HG02642 (cell line): Measurements from ENCODE around the gene PRDM15.

Experiments used
- ATAC-seq: cut with Tn5 transposase; IDR thresholded peaks from one replicate; pipeline ENCODE4 v1.9.1; 2021; ENCODE audit warnings: mild to moderate bottlenecking; ENCODE audit not compliant: unreplicated experiment, poor library complexity

Gene PRDM15

GRCh38 chr21:41831453-41831831, 47.7 kb downstream of the PRDM15 start:
- ATAC-seq: no peak

GRCh38 chr21:41830764-41831452, 48.2 kb downstream of the PRDM15 start:
- ATAC-seq: no peak

- no peak for ATAC-seq
These were observed 48.9 kb downstream of the PRDM15 start for GRCh38 chr21:41830145-41830707.

GRCh38 chr21:41828884-41829360, 50.2 kb downstream of the PRDM15 start:
- ATAC-seq: no peak

DNA sequence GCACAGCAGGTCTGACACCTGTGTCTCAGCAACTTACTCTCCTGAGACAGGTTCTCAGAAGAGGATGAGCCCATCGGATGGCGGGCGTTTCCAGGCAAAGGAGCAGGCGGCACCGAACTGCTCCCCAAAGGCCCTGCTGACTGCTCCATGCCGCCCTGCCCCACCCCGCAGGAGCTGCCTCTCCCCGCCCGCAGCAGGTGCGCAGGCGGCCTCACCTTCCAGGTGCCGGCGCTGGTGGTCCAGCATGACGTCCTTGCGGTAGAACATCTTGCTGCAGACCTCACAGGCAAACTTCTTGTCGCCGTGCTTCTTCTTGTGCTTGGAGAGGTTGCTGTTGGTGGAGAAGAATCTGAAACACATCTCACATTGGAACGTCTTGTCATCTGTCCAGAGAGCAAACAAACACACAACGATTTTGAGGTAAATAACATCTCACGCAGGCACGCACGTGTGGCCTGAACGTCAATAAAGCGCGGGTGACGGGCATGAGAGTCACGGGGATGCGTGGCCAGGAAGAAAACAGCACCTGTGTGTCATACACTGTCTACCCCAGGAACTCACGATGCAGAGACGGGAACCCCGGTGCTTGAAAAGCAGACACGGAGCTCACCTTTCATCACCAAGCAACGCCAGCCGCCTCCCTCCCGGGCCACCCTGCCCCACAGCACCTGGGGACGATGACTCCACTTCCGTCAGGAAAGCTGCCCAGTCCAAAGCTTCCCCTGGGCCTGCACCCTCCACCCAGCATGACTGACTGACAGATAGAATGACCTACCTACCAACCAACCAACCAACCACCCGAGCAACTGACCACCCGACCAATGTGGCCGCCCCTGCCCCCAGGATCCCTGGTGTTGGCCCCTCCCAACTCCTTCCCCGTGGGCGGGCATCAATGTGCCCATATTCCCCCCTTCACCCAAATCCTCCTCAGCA, 50.9 kb downstream of the PRDM15 start:
- no peak for ATAC-seq

DNA sequence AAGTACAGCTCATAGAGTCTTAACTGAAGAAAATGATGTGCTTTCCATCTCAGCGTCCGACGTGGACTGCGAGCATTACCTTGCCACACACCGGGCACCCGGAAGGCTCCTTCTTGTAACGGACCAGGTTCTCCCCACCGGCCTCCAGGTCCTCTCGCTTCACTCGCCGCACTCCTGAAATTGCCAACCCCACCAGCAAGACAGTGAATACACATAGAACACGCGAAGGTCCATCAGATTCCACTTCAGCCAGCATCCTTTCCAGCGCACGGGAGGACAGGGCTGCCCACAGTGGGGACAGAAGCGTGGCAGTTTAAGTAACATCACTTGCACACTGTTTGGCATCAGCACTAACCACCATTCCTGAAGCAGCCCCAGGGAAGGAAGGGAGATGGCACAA, 53.3 kb downstream of the PRDM15 start:
- no peak for ATAC-seq

DNA sequence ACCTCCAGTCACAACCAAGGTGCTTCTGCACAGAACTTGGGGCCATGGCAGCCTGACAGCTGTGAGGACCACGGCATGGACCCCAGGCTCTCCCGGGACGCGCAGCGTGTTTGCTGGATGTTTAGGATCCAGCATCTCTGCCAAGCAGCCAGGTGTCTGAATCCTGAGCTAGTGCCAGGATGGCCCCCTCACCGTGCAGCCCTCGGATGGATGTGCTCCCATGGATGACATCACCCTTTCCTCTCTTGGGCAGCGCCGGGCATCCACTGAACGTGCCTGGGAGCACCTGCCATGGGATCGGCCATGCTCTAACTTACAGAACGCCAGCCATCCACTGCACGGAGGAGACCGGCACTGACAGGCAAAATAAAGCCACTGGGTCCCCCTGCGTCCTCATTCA, 53.9 kb downstream of the PRDM15 start:
- no peak for ATAC-seq

DNA sequence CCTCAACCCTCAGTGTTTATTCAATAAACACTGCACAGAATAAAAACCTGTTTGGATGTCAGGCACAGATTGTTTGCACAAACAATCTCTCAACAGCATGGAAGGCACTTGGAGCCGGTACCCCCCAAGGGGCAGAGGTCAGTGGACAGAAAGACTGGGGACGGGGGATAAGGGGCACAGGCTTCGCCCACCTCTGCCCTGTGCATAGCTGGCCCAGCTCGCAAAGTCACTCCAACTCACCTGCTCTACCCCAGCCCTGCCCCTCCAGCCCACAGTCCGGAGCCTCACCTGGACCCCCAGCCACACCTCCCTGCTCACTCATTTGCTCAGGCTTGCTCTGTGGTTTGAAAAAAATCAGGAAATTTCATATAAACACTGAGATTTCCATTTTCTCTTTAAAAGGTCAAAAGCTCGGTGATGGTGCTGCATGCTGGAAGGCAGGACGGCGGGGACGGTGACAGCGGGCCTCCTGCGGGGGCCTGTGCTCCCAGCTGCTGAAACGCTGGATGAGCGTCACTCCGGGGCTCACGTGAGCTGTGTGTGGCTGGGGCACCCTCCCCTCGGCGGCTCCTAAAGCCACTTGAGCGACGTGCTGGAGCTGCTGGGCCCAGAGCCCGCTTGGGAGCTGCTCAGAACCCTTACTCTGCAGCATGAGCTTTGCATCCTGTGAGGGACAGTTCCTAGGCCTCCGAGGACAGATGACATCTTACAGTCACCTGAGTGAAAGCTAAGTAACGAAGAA, 54.5 kb downstream of the PRDM15 start:
- ATAC-seq: no peak

- ATAC-seq: no peak
These were observed 55.2 kb downstream of the PRDM15 start for GRCh38 chr21:41823906-41824305.

GRCh38 chr21:41823166-41823565, 56.0 kb downstream of the PRDM15 start:
- ATAC-seq: no peak

- ATAC-seq: no peak
These were observed 57.2 kb downstream of the PRDM15 start for GRCh38 chr21:41821756-41822431.

- ATAC-seq: no peak
These were observed 57.9 kb downstream of the PRDM15 start for GRCh38 chr21:41821081-41821755.

DNA sequence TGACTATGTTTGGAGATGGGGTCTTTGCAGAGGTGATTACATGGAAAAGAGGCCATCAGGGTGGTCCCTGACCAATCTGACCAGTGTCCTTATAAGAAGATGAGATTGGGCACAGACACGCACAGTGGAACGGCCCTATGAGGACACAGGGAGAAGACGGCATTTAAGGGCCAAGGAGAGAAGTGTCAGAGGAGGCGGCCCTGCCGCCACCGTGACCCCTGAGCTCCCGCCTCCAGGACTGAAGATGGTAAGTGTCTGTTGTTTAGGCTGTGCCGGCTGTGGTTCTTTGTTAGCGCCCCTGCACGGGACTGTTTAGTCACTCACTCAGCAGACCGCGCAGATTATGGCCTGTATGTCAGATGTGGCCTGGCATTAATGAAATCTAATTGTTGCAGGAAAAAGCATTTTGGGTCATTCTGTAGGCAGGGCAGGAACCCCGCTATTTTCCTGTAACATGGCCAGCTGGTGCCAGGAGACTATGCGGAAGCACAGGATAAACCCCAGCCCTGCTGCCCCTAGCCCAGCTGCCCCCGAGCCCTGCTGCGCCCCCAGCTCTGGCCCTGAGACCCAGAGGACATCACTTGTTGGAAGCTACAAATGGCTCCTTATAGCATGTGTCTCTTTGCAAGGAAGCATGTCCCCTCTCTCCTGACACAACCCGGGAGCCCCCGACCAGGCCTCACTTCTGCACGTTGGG, 58.6 kb downstream of the PRDM15 start:
- no peak for ATAC-seq

- no peak for ATAC-seq
These were observed 59.3 kb downstream of the PRDM15 start for GRCh38 chr21:41819856-41820281.

- ATAC-seq: no peak
These were observed 59.8 kb downstream of the PRDM15 start for GRCh38 chr21:41819236-41819855.

DNA sequence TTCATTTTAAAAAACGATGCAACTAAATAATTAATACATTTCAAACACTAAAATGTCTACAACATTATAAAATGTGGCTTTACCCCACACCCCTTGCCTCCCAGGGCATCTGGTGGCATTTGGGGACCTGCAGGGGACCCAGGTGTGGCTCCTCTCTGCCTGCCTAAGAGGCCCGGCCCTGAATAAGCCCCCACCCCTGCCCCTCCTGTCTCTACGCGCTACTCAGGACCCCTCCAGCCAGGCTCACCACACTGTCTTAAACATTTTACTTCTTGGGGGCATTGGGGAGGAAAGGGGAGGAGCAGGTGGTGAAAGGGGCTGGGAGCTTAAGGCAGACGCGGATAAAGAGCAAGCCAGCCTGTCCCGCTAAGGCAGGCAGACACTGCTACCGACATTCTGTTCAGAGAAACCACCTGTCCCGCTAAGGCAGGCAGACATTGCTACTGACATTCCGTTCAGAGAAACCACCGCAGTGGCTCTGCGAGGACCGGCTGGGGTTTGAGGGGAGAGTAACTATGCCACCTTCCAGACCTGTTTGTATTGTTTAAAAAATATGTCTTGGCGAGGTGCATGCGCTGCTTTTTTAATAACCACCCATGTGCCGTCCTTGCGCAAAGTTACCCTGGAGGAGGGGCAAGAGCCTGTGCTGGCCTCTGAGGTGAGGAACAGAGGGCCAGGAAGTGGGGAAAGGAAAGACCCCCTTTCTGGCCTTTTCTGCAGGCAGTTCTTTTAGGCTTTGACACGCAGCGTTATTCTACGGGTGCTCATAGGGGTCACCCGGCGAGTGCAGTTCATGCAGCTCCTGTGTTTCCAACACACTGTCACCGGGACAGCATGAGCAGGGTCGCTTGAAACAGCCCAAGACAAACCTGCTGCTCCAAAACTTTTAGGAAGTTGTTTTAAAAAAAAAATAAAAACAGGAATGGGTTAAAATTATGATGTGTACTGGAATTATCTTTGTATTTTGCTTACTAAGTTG, 61.0 kb downstream of the PRDM15 start:
- ATAC-seq: no peak

DNA sequence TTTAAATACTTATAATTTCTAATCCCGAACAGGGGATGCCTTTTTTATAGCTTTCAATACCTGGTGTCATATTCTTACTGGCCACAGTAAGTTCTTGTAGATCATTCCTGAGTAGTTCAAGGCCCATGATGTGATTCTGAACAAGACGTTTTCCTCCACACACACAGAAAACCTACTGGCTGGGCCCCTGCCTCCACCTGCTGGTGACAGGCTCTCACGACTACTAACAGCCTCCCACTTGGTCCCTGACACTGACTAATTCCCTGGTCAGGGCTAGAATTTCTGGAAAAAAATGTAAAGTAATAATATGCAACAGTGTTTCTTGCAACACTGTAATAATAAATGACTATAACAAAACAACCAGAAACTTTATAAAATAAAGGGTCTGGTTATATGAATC, 61.9 kb downstream of the PRDM15 start:
- ATAC-seq: peak; percentile 49
